GM18502 (cell line): ENCODE results near the gene SH3TC2.
A peak's percentile ranks its signal among the peaks of the same experiment; 100 is the strongest.

Experiments
- ATAC-seq: cut with Tn5 transposase; IDR thresholded peaks from one replicate; pipeline ENCODE4 v1.9.1; 2021; ENCODE audit warnings: mild to moderate bottlenecking; ENCODE audit not compliant: unreplicated experiment, poor library complexity

The SH3TC2 gene

DNA sequence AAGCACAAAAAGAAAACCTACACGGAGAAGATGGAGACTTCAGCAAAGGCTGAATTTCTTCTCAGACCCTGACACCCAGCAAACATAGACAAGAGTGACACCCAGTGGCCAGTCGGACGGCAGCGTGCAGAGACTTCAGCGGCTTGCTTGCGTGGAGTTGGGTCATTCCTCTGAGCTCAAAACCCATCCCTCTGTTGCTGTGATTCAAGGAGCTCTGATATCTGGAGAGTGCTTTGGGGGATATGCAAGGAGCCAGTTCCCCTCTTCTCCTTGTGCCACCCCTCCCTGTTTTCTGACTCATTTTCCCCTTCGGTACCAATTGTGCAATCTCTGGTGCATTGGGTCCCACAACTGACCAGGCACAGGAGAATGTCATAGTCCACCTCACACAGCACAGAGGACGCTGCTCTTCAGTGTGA, 27.5 kb downstream of the SH3TC2 start:
- peak; percentile 92 for ATAC-seq

DNA sequence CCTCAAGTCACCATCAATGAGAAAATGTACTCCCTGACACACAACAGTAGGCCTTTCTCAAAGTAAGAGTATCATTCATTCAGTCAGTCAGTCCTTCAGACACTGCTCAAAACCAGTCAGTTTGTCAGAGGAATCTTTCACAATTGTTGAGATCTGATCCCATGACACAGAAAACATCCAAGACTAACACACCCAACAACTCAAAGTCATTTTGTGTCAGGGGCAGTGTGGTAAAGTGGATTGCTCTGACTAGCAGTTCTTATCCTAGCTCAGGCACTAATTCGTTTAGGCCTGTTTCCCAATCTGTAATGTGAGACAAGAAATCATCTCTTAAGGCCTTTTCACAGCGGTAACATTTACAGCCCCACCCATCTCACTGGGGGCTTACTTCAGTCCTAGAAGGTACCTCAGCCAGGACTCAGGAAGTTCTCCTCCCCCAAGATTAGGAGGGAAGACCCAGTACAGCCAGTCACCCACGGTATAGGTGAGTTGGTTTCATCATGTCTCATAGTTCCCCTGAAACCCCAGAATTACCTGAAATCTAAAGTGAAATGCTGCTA, 31.9 kb downstream of the SH3TC2 start:
- ATAC-seq: no peak

DNA sequence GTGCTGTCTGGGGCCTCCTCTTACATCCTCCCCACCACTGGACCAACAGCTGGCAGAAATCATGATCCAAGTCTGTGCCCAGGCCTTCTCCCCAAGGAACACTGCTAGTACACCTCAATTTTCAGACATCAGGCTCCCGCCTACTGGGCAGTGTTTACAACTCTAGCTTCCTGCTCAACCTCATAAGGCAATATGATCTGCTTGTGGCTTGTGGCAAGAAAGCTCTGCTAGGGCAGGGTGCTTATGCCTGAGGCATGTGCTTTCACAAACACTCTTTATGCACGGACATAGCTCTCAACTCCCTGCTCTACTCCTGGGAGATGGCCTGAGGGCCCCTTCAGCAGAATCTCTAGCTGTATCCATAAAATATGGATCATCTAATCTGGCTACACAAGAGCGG, 32.5 kb downstream of the SH3TC2 start:
- ATAC-seq: no peak

DNA sequence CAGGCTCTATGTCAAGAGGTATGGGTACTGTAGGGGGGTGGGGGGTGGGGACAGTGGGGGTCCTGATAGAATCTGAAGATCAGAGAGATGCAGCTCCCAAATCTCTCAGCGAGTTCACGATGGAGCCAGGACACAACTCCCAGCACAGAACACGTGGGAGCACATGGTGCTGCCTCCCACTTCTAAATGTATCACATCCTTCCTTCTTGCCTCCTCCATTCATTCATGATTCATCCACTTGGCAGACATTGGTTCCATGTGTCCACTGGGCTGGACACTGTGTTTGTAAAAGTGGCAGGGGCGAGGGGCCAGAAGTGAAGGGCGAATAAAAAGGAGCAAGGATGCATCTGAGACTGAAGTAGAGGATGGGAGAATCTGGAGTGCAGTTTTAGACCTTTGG, 33.9 kb downstream of the SH3TC2 start:
- ATAC-seq: no peak

DNA sequence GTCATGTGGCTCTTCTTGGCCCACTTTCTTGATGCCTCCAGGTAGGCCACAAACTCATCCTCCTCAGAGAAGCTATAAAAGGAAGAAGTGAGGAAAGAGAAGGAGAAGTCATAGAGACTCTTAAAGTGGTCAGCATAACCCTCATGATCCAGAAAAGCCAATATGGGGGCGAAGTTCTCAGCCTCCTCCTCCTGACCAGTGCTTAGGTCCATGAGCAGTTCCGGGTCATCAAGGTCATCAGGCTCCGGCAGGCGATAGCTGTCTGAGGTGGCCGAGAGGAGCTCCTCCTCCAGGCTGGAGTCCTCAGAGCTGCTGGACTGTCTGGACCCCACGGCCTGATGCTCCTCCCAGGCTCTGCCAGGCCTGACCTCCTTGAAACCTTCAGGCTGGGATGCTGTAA, 34.7 kb downstream of the SH3TC2 start:
- ATAC-seq: no peak

DNA sequence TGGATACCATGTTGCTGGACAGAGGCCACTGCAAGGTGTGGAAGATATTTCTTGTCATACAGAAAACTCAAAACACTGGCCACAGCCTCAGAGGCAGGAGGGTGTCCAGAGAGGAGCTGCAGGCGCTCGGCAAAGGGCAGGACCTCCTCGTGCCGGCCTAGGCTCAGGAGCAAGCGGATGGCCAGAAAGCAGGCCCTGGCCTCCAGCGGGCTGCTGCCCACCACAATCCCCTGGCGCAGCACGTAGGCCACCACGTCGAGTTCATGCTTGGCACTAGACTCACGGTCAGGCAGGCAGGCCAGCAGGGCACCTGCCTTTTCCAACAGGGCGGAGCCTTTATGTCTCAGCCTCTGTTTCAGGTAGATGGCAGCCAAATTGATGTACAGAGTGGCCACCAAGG, 35.2 kb downstream of the SH3TC2 start:
- no peak for ATAC-seq

DNA sequence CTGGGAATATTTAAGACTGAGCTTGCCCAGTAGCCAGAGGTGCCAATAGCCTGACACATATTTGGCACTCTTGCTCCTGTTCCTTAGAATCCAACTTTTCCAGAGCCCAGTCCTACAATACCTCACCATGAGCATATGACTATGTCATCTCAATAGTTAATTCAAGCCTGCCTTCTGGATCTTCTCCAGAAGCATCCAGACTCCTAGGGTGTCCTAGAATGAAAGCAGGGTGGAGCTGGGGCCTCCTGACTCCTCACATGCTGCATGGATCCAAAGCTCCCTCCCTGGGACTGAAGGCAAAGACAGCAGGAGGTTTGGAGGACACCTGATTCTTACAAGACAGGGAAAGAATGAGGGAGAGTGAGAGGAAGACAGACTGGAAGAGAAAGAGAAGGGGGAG, 37.9 kb downstream of the SH3TC2 start:
- ATAC-seq: no peak

DNA sequence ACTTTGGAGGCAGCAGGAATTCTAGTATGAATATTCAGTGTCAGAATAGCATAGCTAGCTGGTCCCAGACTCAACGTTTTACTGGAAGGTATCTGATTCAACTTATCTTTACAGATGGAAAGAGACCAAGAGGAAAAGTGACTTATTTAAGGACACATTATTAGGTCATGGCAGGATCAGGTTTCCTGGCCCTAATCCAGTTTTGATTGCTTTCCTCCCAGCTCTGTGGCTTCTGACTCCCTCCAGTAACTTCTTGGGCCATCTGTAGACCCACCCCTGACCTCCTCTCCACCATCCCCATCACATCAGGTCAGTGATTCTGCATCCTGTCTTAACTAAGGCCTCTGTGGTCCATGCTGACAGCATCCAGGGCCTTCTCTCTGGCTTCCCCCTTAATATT, 38.4 kb downstream of the SH3TC2 start:
- no peak for ATAC-seq

DNA sequence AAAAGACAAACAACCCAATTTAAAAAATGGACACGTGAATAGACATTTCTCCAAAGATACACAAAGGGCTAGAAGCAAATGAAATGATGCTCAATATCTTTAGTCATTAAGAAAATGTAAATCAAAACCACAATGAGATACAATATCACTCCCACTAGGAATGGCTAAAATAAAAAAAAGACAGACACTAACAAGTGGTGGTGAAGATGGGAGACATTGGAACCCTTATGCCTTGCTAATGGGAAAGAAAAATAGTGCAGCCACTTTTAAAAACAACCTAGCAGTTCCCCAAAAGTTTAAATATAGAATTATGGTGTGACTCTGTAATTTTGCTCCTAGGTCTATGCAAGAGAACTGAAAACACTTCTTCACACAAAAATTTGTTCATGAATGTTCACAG, 40.7 kb downstream of the SH3TC2 start:
- no peak for ATAC-seq

DNA sequence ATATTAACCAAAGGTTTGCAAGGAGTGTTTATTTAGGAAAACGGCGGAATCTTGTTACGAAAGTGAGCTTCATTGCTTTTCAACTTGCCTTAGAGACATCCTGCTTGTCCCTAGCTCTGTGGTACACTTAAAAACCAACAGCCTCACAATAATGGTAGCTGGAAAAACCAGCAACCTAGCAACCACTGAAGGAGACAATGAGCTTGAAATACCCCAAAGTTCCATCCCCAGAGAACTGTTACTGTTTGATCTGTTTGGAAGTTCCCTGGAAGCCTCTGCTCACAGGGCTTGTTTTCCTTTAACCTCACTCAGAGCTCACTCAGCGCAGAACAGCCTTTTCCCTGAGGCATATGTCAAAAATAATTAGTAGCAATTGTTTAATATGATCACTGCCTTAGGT, 43.2 kb downstream of the SH3TC2 start:
- ATAC-seq: no peak

DNA sequence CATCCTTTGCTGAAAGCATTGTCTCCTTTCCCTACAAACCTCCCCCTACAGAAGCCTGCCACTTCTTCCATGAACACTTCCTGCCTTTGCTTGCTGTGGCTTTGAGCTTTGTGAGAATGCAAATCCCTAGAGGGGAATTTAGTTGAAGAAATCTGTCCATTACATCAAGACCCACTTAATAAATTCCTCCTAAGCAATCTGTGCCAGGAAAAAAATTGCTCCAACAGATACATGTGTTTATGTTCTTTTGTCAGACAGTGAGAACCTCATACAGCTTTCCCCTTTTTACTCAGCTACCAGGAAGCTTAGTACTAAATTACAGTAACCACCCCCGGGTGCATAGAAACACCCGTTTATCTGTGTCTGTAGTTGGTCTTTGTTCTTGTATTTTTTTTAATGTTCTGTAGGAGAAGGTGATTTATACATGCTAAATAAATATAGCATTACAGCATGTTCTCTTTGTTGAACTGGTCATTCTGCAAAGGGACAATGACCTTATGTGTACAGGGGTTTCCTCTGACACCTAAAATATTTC, 43.9 kb downstream of the SH3TC2 start:
- ATAC-seq: no peak

DNA sequence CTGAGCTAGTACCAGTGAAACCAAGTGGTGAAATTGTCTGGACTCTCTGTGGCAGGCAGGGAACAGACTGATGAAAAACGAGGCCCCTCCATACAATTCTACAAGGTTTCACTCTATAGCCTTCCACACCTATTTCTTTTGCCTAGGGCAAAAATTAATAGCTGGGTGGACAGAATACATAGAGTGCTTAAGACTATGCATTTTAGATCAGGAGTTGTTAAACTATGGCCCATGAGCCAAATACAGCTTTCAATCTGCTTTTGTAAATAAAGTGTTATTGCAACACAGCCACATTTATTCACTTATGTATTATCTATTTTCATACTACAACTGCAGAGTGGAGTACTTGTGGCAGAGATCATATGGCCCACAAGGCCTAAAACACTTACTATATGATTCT, 45.2 kb downstream of the SH3TC2 start:
- ATAC-seq: no peak

DNA sequence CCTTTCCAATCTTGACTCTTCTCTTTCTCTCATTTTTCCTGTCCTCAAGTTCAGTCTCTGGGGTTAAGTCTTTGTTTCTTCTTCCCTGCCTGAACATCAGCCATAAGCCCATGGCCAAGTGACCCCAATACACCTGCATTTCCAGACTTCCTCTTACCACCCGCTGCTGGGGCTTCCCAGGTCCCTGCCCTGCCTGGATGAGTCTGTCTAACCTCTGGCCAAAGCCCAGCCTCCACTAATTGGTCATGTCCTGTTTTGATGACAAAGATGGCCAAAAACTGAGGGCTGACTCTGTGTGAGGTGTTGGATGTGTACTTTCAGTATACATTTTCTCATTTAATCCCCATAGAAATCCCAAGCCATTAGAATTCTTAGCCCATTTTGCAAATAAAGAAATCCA, 47.3 kb downstream of the SH3TC2 start:
- ATAC-seq: no peak

DNA sequence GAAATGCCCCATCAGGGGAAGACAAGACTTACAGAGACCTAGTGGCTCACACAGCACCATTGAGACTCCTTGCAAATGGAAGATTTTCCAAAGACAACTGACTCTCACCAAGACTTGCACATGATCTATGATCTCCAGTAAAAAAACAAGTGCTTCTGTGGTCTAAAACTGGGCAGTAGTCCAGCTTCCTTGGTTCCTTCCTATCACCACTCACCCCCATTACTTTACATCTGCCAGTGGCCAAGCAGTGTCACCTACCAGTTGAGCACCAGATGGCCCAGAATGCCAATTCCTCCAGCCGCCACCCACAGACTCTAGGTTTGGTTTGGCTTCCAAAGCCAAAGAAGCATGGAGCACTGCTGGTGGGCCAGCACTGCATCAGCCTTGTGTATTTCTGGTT, 47.7 kb downstream of the SH3TC2 start:
- ATAC-seq: no peak

DNA sequence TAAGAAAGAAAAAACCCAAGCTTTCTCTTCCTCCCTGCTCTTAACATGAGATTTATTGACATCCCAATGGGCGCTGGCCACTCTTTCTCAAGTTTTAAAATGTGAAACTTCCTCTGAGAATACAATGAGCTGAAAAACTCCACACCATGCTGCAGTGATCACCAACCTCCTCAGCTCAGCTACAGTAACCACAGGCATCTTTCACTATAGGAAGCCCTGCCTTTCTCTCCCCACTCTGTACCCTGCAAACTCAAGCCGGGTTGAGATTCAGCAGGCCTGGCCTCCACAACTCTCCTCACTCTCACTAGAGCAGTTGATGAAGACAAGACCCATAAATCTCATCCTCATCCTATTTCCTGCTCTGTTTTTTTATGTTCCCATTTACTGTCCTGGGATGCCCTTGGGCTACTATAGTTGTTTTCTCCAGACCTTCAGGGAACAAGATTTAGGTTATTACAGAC, 48.3 kb downstream of the SH3TC2 start:
- no peak for ATAC-seq

DNA sequence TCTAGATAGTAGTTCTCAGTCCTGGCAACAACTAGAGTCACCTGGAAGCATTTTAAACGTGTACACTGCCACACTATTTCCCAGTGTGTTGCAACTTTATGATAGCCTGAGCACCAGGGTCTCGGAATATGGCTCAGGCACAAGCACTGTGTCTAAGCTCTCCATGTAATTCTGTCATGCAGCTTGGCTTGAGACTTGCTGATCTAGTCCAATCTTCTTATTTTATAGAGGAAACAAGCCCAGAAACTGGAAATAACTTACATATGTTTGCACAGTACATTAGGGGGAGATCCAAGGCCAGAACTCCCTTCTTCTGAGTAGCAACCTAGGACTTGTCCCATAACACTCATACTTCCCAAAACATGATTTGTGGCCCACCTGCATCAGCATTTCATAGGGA, 49.1 kb downstream of the SH3TC2 start:
- no peak for ATAC-seq

DNA sequence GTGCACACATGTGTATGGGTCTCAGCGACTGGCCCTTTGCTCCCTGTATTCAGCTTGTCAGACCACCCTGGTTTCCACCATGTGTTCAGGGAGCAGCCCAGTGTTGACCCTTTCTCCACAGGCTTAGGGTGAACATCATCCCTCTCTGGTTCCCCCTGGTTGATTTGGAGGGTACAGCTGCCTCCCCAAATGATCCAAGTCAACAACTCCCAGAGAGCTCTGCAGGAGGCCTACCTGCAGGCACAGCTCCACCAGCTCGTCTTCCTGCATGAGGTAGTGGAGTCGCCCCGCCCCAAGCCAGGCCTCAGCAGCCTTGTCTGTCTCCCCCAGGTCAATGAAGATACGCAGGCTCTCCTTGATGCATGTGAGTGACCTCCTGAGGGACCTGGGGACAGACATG, 50.5 kb downstream of the SH3TC2 start:
- no peak for ATAC-seq

DNA sequence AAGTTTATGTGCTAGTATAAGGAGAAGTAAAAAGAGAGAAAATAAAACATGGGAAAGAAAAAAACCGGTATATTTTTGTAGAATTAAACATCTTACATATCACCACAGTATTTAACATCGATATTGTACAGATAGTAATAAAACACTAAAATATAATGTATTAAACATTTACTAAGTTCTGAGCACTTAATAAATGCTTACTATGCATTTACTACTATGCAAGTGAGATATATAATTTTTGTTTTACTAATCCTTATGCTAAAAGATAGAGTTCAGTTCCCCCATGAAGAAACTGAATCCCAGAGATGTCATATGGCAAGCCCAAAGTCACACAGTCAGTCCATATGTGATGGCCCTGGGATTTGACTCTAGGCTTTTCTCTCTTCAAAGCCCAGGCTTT, 51.1 kb downstream of the SH3TC2 start:
- ATAC-seq: no peak

DNA sequence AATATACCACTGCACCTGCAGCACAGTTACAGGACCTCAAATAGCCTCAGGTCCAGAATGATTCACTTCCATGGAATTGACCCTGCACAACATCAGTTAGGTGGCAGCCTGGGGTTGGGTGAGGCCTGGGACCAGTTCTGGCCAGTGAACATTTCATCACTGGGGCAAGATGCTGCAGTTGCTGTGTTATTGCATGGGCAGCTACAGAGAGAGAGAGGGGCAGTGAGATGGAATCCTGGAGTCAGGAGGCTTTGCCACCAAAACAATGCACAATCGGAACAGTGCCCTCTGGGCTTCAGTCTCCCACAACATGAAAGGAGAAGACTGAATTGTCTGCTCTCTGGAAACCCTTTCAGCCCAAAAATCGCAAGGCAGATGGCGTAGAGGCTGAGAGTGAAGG, 51.8 kb downstream of the SH3TC2 start:
- no peak for ATAC-seq

DNA sequence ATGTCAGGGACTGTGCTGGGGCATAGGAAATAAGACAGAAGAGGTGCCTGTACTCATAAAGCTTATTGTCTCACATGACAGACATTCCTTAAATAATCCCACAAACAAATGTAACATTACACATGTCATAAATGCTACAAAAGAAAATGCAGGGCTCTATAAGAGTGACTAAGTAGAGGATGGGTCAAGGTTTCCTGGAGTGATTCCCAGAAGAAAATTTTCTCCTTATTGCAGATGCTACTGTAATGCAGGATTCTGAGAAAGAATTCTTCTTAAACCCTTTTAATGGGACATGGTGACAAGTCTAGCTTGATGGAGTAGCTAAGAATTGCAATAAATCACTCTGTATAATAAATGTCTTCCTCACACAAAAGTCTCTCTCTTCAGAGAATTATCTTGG, 55.7 kb downstream of the SH3TC2 start:
- no peak for ATAC-seq

DNA sequence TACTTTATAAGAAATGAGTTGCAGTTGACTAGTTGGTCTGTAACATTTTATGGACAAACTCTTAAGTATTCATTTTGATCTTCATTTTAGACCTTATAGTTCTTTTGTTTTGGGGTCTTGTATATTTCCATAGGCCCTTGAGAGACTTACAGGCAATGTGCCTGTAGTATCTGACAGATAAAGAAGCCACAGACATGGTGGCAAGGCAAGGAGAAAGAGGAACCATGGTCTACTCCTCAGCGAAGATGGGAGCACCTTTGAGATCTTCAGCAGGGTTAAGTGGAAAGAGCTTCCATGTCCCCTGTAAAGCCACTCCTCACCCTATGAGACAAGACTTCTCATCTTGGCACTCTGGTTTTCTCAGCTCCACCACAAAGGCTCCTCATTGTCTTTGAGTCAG, 56.4 kb downstream of the SH3TC2 start:
- no peak for ATAC-seq

DNA sequence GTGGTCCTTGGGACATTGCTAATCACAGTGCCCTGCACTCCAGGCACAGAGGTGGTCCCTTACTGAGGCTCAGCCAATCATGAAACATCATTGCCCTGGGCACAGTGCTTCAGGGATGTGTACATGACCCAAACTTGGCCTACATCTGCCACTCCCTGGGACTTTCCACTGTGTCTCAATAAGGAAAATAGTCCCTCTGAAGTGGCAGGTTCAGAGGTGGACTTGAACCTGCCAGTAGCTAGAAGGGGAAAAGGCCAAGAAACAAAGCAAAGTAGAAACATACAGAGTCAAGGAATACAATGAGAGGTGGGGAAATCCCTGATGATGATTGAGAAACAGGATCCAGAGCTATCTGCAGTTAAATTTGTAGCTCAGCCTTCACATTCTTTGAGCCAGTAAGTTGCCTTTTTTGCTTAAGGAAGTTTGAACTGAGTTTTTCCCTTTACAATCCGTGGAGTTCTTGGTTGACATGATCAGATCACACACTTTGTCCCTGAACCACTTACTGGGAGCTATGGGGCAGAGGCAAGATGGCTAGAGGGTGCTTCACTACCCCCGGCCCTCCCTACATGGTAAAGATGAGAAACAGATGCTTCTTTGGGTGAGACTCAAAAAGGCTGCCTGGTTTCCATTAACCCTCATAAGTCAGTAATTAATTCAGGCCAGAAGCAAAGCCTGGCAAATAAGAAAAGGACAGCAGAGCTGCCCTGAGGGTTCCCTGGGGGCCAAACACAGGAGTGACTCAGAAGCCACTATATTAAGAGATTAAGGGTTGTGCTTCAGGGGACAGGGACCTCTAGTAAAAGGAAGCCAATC, 57.6 kb downstream of the SH3TC2 start:
- no peak for ATAC-seq
